Mesendoderm (in vitro differentiated cells): ENCODE results near the gene HSPB2.

Source experiments
- DNase-seq: peaks from one replicate; pipeline ENCODE4 v3.0.0; 2013
- H2AK5ac ChIP-seq: 2 replicates; pipeline ENCODE4 v1.6.1; 2013; ENCODE audit warnings: low read length, inconsistent platforms
- H2BK120ac ChIP-seq: 2 replicates; pipeline ENCODE4 v1.6.1; 2013; ENCODE audit warnings: low read depth, mild to moderate bottlenecking, low read length, moderate library complexity, mixed read lengths
- H2BK15ac ChIP-seq: replicated peaks from 2 replicates; pipeline ENCODE4 v1.6.1; 2013; ENCODE audit warnings: low read depth, mild to moderate bottlenecking, moderate library complexity
- H2BK5ac ChIP-seq: 2 replicates; pipeline ENCODE4 v1.6.1; 2013; ENCODE audit warnings: low read length, inconsistent platforms
- H3K18ac ChIP-seq: 2 replicates; pipeline ENCODE4 v1.6.1; 2013; ENCODE audit warnings: mild to moderate bottlenecking, low read length, mixed read lengths
- H3K23ac ChIP-seq: one replicate; pipeline ENCODE4 v1.6.1; 2013; ENCODE audit warnings: low read length
- H3K27ac ChIP-seq: 2 replicates; pipeline ENCODE4 v1.5.1; 2013; ENCODE audit warnings: low read depth, mild to moderate bottlenecking, inconsistent platforms, low read length, moderate library complexity
- H3K27me3 ChIP-seq: 2 replicates; pipeline ENCODE4 v1.6.1; 2013; ENCODE audit warnings: low read length, control low read depth, mild to moderate bottlenecking, inconsistent platforms; ENCODE audit not compliant: insufficient read depth, poor library complexity
- H3K36me3 ChIP-seq: 2 replicates; pipeline ENCODE4 v1.6.1; 2013; ENCODE audit warnings: low read length, inconsistent platforms; ENCODE audit not compliant: control insufficient read depth, insufficient read depth
- H3K4ac ChIP-seq: one replicate; pipeline ENCODE4 v1.6.1; 2013; ENCODE audit warnings: low read depth, mild to moderate bottlenecking, low read length, moderate library complexity
- H3K4me1 ChIP-seq: 2 replicates; pipeline ENCODE4 v1.6.1; 2013; ENCODE audit warnings: low read depth, low read length, inconsistent platforms; ENCODE audit not compliant: control insufficient read depth
- H3K4me2 ChIP-seq: 2 replicates; pipeline ENCODE4 v1.6.1; 2013; ENCODE audit warnings: low read length
- H3K4me3 ChIP-seq: 2 replicates; pipeline ENCODE4 v1.5.1; 2013; ENCODE audit warnings: mild to moderate bottlenecking, low read length
- H3K56ac ChIP-seq: one replicate; pipeline ENCODE4 v1.6.1; 2013; ENCODE audit warnings: low read length
- H3K79me1 ChIP-seq: 2 replicates; pipeline ENCODE4 v1.6.1; 2013; ENCODE audit warnings: low read length, inconsistent platforms
- H3K79me2 ChIP-seq: 2 replicates; pipeline ENCODE4 v1.6.1; 2013; ENCODE audit warnings: mild to moderate bottlenecking, low read length; ENCODE audit not compliant: control insufficient read depth, insufficient read depth
- H3K9ac ChIP-seq: 2 replicates; pipeline ENCODE4 v1.6.1; 2013; ENCODE audit warnings: low read length, inconsistent platforms
- H4K5ac ChIP-seq: one replicate; pipeline ENCODE4 v1.6.1; 2013; ENCODE audit warnings: low read length
- H4K8ac ChIP-seq: one replicate; pipeline ENCODE4 v1.6.1; 2013; ENCODE audit warnings: low read depth, mild to moderate bottlenecking, control low read depth, low read length, moderate library complexity
- WGBS: extraction: QIAGEN DNeasy Blood & Tissue Kit; methylation state at CpG from one replicate; pipeline ENCODE4 v1.1.7; 2013; ENCODE audit warnings: low lambda C conversion rate, missing lambda C conversion rate; ENCODE audit not compliant: insufficient coverage; ENCODE audit errors: extremely low coverage; 5-methylcytosine and 5-hydroxymethylcytosine counted together

HSPB2 gene

GRCh38 chr11:111936040-111936540, 23.6 kb downstream of the HSPB2 start:
- no peaks in the 10 kb centered on the region for H3K36me3 ChIP-seq

DNA sequence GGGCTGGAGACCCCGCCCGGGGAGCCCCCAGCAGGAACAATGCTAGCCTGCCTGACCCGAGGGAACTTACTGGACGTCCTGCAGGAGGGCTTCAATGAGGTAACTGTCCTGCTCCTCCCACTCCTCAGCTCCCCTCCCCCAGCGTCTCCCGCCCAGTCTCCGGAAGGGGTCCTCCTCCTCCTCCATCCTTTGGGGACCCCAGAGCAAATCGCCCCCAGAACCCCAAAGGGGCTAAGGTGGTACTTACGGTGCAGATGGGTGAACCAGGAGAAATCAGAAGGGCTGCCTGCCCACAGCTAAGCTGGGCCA, 24.9 kb downstream of the HSPB2 start:
- H3K4me1 ChIP-seq = peaks cover 9% of the 10 kb centered on the region
- H3K56ac ChIP-seq = peak overlapping the region; percentile 87
- H3K79me2 ChIP-seq = no peaks in the 10 kb centered on the region
- H3K36me3 ChIP-seq = no peaks in the 10 kb centered on the region
- peak overlapping the region; percentile 47 for H3K4me2 ChIP-seq
- H2BK120ac ChIP-seq = no peak overlapping the region
- peak overlapping the region; percentile 25 for H3K18ac ChIP-seq
- no peak overlapping the region for H3K23ac ChIP-seq
- WGBS = no CpG with 5 or more reads among the region's 9 CpGs
- no peak overlapping the region for H2BK15ac ChIP-seq
- H3K27ac ChIP-seq = peak overlapping the region; percentile 69
- peak overlapping the region; percentile 11 for H2BK5ac ChIP-seq
- no peak overlapping the region for H4K8ac ChIP-seq
- DNase-seq = no peak
- no peaks in the 10 kb centered on the region for H3K27me3 ChIP-seq
- H3K4me3 ChIP-seq = peak overlapping the region; percentile 38
- no peak overlapping the region for H4K5ac ChIP-seq
- peaks cover 3% of the 10 kb centered on the region for H3K79me1 ChIP-seq
- no peak overlapping the region for H3K4ac ChIP-seq
- peak overlapping the region; percentile 65 for H3K9ac ChIP-seq
- no peak overlapping the region for H2AK5ac ChIP-seq

More at GRCh38 chr11:111936040-111936540, 23.6 kb downstream of the HSPB2 start:
- H3K79me1 ChIP-seq = peaks cover 3% of the 10 kb centered on the region
- no peak overlapping the region for H2BK15ac ChIP-seq
- no peak overlapping the region for H2AK5ac ChIP-seq
- no peaks in the 10 kb centered on the region for H3K79me2 ChIP-seq
- no peak overlapping the region for H3K4me2 ChIP-seq
- no peak overlapping the region for H2BK5ac ChIP-seq
- no peak overlapping the region for H3K56ac ChIP-seq
- H3K23ac ChIP-seq = no peak overlapping the region
- H3K27me3 ChIP-seq = no peaks in the 10 kb centered on the region
- H3K9ac ChIP-seq = no peak overlapping the region
- H3K4me3 ChIP-seq = no peak overlapping the region
- no peak overlapping the region for H3K4ac ChIP-seq
- H4K8ac ChIP-seq = no peak overlapping the region
- no CpG with 5 or more reads among the region's 3 CpGs for WGBS
- H3K18ac ChIP-seq = no peak overlapping the region
- H3K4me1 ChIP-seq = peaks cover 9% of the 10 kb centered on the region
- no peak for DNase-seq
- no peak overlapping the region for H4K5ac ChIP-seq
- H3K27ac ChIP-seq = no peak overlapping the region
- no peak overlapping the region for H2BK120ac ChIP-seq

GRCh38 chr11:111937844-111938243, 25.3 kb downstream of the HSPB2 start:
- peaks cover 9% of the 10 kb centered on the region for H3K4me1 ChIP-seq
- H3K18ac ChIP-seq = peak overlapping the region; percentile 21
- peak overlapping the region; percentile 38 for H3K4me3 ChIP-seq
- H2BK5ac ChIP-seq = peak overlapping the region; percentile 11
- H3K27ac ChIP-seq = peak overlapping the region; percentile 69
- WGBS = no CpG with 5 or more reads among the region's 7 CpGs
- H2AK5ac ChIP-seq = no peak overlapping the region
- no peak overlapping the region for H2BK15ac ChIP-seq
- H3K56ac ChIP-seq = peak overlapping the region; percentile 87
- no peaks in the 10 kb centered on the region for H3K36me3 ChIP-seq
- no peak overlapping the region for H4K5ac ChIP-seq
- peak overlapping the region; percentile 8 for H2BK120ac ChIP-seq
- DNase-seq = peak; percentile 41
- peaks cover 3% of the 10 kb centered on the region for H3K79me1 ChIP-seq
- H3K27me3 ChIP-seq = no peaks in the 10 kb centered on the region
- H3K4me2 ChIP-seq = peak overlapping the region; percentile 47
- H3K23ac ChIP-seq = no peak overlapping the region
- H3K79me2 ChIP-seq = no peaks in the 10 kb centered on the region
- H3K9ac ChIP-seq = peak overlapping the region; percentile 65
- H3K4ac ChIP-seq = no peak overlapping the region
- no peak overlapping the region for H4K8ac ChIP-seq

GRCh38 chr11:111938687-111939160, 26.2 kb downstream of the HSPB2 start:
- H3K4me1 ChIP-seq = peaks cover 9% of the 10 kb centered on the region
- peak overlapping the region; percentile 31 for H3K18ac ChIP-seq
- H3K4me2 ChIP-seq = no peak overlapping the region
- no peak overlapping the region for H3K23ac ChIP-seq
- no peak overlapping the region for H4K8ac ChIP-seq
- no peaks in the 10 kb centered on the region for H3K79me2 ChIP-seq
- no peak overlapping the region for H3K9ac ChIP-seq
- WGBS = no CpG with 5 or more reads among the region's 7 CpGs
- no peak overlapping the region for H2AK5ac ChIP-seq
- H2BK120ac ChIP-seq = no peak overlapping the region
- no peak overlapping the region for H4K5ac ChIP-seq
- H3K79me1 ChIP-seq = peaks cover 3% of the 10 kb centered on the region
- no peak overlapping the region for H3K27ac ChIP-seq
- H3K36me3 ChIP-seq = no peaks in the 10 kb centered on the region
- H2BK5ac ChIP-seq = no peak overlapping the region
- no peak overlapping the region for H3K4ac ChIP-seq
- H2BK15ac ChIP-seq = no peak overlapping the region
- no peak overlapping the region for H3K4me3 ChIP-seq
- H3K27me3 ChIP-seq = no peaks in the 10 kb centered on the region
- DNase-seq = peak; percentile 77
- peak overlapping the region; percentile 26 for H3K56ac ChIP-seq

DNA sequence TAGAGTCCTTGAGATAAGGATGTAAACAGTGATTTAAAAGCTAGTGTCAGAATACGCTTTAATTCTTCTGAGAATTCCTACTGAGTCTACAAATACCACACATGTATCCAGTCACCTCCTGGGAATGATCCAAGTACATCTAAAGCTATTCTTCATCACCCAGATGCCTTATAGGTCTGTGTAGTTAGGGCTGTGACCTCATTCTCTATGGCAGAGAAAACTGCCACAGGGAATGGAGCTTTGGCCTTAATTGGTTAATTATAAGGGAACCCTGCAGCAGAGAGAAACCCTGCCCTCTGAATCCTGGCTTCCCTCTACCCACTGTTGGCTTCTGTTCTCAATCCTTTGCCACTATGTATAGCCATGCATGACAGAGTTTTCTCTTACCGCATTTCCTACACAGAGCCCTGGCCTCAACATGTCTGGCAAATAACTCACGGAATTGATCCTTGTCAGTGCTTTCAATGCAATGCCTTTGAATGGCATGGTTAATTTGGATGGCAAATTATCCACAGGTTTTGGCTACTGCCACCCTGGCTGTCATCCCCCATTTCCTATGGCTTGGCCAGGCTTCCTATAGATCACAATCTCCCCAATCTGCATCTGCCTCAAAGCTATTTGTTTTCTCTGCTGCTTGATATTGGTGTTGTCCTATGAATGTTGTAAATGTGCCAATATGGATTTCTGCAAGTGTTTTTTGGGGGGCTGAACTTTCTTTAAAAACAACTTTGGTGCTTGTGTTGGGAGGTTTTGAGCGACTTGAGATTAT, 27.5 kb downstream of the HSPB2 start:
- no peaks in the 10 kb centered on the region for H3K27me3 ChIP-seq
- H2BK5ac ChIP-seq = no peak overlapping the region
- no peak overlapping the region for H2BK15ac ChIP-seq
- H3K4me2 ChIP-seq = no peak overlapping the region
- H3K9ac ChIP-seq = no peak overlapping the region
- H3K18ac ChIP-seq = no peak overlapping the region
- H3K4me3 ChIP-seq = no peak overlapping the region
- H3K4me1 ChIP-seq = peaks cover 9% of the 10 kb centered on the region
- no CpG with 5 or more reads among the region's 4 CpGs for WGBS
- no peak overlapping the region for H3K56ac ChIP-seq
- H3K23ac ChIP-seq = no peak overlapping the region
- H3K27ac ChIP-seq = no peak overlapping the region
- no peak overlapping the region for H2BK120ac ChIP-seq
- H4K8ac ChIP-seq = no peak overlapping the region
- no peak overlapping the region for H4K5ac ChIP-seq
- H3K36me3 ChIP-seq = no peaks in the 10 kb centered on the region
- no peaks in the 10 kb centered on the region for H3K79me2 ChIP-seq
- H3K4ac ChIP-seq = no peak overlapping the region
- H3K79me1 ChIP-seq = peaks cover 3% of the 10 kb centered on the region
- no peak for DNase-seq
- no peak overlapping the region for H2AK5ac ChIP-seq
